Measurements from ENCODE around the gene EPHA5.

The EPHA5 gene

GRCh38 chr4:65343342-65343741 is 326.9 kb downstream of the EPHA5 start:
- Histone ChIP-seq H3K4me1 (ENCODE audit: control insufficient read depth, insufficient read depth, low read length) (no peaks in the 10 kb centered on the region), H3K4me3 (ENCODE audit: low read depth, low read length) (no peak overlapping the region), H3K36me3 (ENCODE audit: control insufficient read depth in 2 of 2, insufficient read depth in 1 of 2, low read length in 2 of 2) (no peaks in the 10 kb centered on the region), H3K9me3 (ENCODE audit: control insufficient read depth, insufficient read depth, low read depth, low read length) (no peaks in the 10 kb centered on the region), H3K27ac (ENCODE audit: extremely low read depth, low read depth, low read length) (no peak overlapping the region)
- ChIA-PET CTCF (no interaction called here), POLR2A (no interaction called here)
- TF ChIP-seq ZNF280D (tag by site-specific recombination; IDR thresholded peaks at IDR 0.05) (no peak), PRDM6 (tag by site-specific recombination; IDR thresholded peaks at IDR 0.05) (no peak), ZNF776 (tag by site-specific recombination; IDR thresholded peaks at IDR 0.05; ENCODE audit: borderline replicate concordance) (no peak), ZNF266 (tag by site-specific recombination; IDR thresholded peaks at IDR 0.05; ENCODE audit: low read depth) (no peak), ZNF292 (tag by site-specific recombination; IDR thresholded peaks at IDR 0.05; ENCODE audit: borderline replicate concordance, low read depth) (no peak), ZNF362 (tag by site-specific recombination; IDR thresholded peaks at IDR 0.05) (no peak), ZNF274 (IDR thresholded peaks at IDR 0.05; ENCODE audit: low read length) (no peak), ZNF274 (tag by site-specific recombination; IDR thresholded peaks at IDR 0.05; ENCODE audit: borderline replicate concordance) (no peak), ZNF513 (tag by site-specific recombination; IDR thresholded peaks at IDR 0.05) (no peak), PRDM2 (tag by site-specific recombination; IDR thresholded peaks at IDR 0.05; ENCODE audit: borderline replicate concordance) (no peak)

- no peak overlapping the region for H3K27ac ChIP-seq (ENCODE audit: extremely low read depth, low read depth, low read length)
- ChIA-PET CTCF (no interaction called here), POLR2A (no interaction called here)
- H3K4me1 ChIP-seq (ENCODE audit: control insufficient read depth, insufficient read depth, low read length) = no peaks in the 10 kb centered on the region
- no peak for TF ChIP-seq ZNF302 (tag by site-specific recombination; IDR thresholded peaks at IDR 0.05; ENCODE audit: low read depth)
- TF ChIP-seq ZNF473 (tag by site-specific recombination; IDR thresholded peaks at IDR 0.05) = no peak
- no peak for TF ChIP-seq ZNF501 (tag by site-specific recombination; IDR thresholded peaks at IDR 0.05)
- H3K9me3 ChIP-seq (ENCODE audit: control insufficient read depth, insufficient read depth, low read depth, low read length) = no peaks in the 10 kb centered on the region
- H3K4me3 ChIP-seq (ENCODE audit: low read depth, low read length) = no peak overlapping the region
- H3K36me3 ChIP-seq (ENCODE audit: control insufficient read depth in 2 of 2, insufficient read depth in 1 of 2, low read length in 2 of 2) = no peaks in the 10 kb centered on the region
Measured at GRCh38 chr4:65341557-65341956, 328.7 kb downstream of the EPHA5 start.

Measured in HEK293 (cell line).